Kidney (tissue), 14 donors: ENCODE measurements around the gene MRPL45. TPM values are rescaled to one million over a fixed set of nuclear protein-coding genes. Genes with fewer than 3 reads are reported as not detected.

Experiments used
- DNase-seq, 5 donors: peaks; one replicate each; pipeline ENCODE4 v3.0.0-alpha.2; 2013 to 2020
- FAIRE-seq: peaks from 2 replicates; lab custom pipeline; 2012; peaks lifted over from hg19 to GRCh38; lab: Jason Lieb, UNC
- H3K27ac ChIP-seq, 2 donors: one replicate each; pipeline ENCODE4 v1.7.0; 2013; ENCODE audit warnings: low read depth in 2 of 2, low read length in 2 of 2, inconsistent platforms in 1 of 2
- H3K27me3 ChIP-seq: one replicate; pipeline ENCODE4 v1.7.1; 2013; ENCODE audit warnings: low read length, inconsistent platforms; ENCODE audit not compliant: control insufficient read depth, insufficient read depth
- H3K36me3 ChIP-seq, 3 donors: one replicate each; pipeline versions ENCODE4 v1.7.0 to v1.7.1; 2013; ENCODE audit warnings: low read length in 3 of 3, control low read depth in 1 of 3, inconsistent platforms in 1 of 3; ENCODE audit not compliant: insufficient read depth in 3 of 3, control insufficient read depth in 2 of 3
- H3K4me1 ChIP-seq, 3 donors: one replicate each; pipeline versions ENCODE4 v1.7.0 to v1.7.1; 2013; ENCODE audit warnings: low read length in 3 of 3, inconsistent platforms in 1 of 3, low read depth in 1 of 3; ENCODE audit not compliant: control insufficient read depth in 2 of 3, insufficient read depth in 2 of 3
- H3K4me3 ChIP-seq, 3 donors: one replicate each; pipeline versions ENCODE4 v1.7.0 to v1.8.1; 2013; ENCODE audit warnings: low read length in 3 of 3, control low read depth in 1 of 3, inconsistent platforms in 1 of 3
- H3K9ac ChIP-seq, 3 donors: one replicate each; pipeline versions ENCODE4 v1.7.0 to v1.7.1; 2013; ENCODE audit warnings: low read length in 3 of 3, control low read depth in 1 of 3, inconsistent platforms in 1 of 3
- H3K9me3 ChIP-seq, 3 donors: one replicate each; pipeline versions ENCODE4 v1.7.0 to v1.7.1; 2013; ENCODE audit warnings: low read length in 3 of 3, control low read depth in 1 of 3, inconsistent platforms in 1 of 3; ENCODE audit not compliant: control insufficient read depth in 2 of 3, insufficient read depth in 1 of 3
- intact Hi-C: fragments of 100-400 bp; cut with DNase I; formaldehyde crosslinking; loops from one replicate; pipeline ENCODE4 v1.11.1; 2022
- polyA plus RNA-seq: library from polyadenylated mRNA; stranded (reverse); fragments of 350-450 nt; fragmentation: Illumina TruSeq; extraction: RNeasy Lipid Tissue Mini Kit (QIAGEN cat#74804); gene quantifications from one replicate; pipeline ENCODE4 v1.2.3, GENCODE V29; 2014; ENCODE audit warnings: low read depth, low replicate concordance; ENCODE audit not compliant: insufficient read depth
- total RNA-seq: library from RNA; stranded (reverse); fragmentation: NEBNext Ultra II Directional; extraction: Animal tissue kit (Norgen Biotek cat#: 25700); gene quantifications from one replicate; pipeline ENCODE4 v1.2.1, GENCODE V29; 2021
- TF ChIP-seq, protein P1 (sequence below): IDR thresholded peaks from 3 replicates; pipeline ENCODE4 v1.5.1; 2012; ENCODE audit warnings: mild to moderate bottlenecking, moderate library complexity, borderline replicate concordance; ENCODE audit not compliant: insufficient read depth; ENCODE audit errors: extremely low read depth
- donor health status: control.
- donor health status: control.
- donor health status: control.
- donor health status: control.
- donor health status: control.
- donor health status: DM: yes; HTN: yes; CAD: no.
- donor health status: Normal renal cell carcinoma (clear cell type).

The MRPL45 gene
- total and polyA plus RNA-seq, 2 donors from 2014 or later = 28.0 to 45.9 TPM

- Histone ChIP-seq H3K27me3 (no peaks in the 10 kb centered on the region), H3K36me3 (no peaks in the 10 kb centered on the region), H3K9me3 (no peaks in the 10 kb centered on the region), H3K27ac (no peak overlapping the region), H3K9ac (no peak overlapping the region), H3K4me1 (no peaks in the 10 kb centered on the region), H3K4me3 (no peak overlapping the region)
- DNase-seq = no peak
- no peak for FAIRE-seq
- intact Hi-C loops = no loop called here
- TF ChIP-seq, protein P1, sequence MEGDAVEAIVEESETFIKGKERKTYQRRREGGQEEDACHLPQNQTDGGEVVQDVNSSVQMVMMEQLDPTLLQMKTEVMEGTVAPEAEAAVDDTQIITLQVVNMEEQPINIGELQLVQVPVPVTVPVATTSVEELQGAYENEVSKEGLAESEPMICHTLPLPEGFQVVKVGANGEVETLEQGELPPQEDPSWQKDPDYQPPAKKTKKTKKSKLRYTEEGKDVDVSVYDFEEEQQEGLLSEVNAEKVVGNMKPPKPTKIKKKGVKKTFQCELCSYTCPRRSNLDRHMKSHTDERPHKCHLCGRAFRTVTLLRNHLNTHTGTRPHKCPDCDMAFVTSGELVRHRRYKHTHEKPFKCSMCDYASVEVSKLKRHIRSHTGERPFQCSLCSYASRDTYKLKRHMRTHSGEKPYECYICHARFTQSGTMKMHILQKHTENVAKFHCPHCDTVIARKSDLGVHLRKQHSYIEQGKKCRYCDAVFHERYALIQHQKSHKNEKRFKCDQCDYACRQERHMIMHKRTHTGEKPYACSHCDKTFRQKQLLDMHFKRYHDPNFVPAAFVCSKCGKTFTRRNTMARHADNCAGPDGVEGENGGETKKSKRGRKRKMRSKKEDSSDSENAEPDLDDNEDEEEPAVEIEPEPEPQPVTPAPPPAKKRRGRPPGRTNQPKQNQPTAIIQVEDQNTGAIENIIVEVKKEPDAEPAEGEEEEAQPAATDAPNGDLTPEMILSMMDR = no peak
Measured at GRCh38 chr17:38338053-38338452, 41.1 kb downstream of the MRPL45 start.

DNA sequence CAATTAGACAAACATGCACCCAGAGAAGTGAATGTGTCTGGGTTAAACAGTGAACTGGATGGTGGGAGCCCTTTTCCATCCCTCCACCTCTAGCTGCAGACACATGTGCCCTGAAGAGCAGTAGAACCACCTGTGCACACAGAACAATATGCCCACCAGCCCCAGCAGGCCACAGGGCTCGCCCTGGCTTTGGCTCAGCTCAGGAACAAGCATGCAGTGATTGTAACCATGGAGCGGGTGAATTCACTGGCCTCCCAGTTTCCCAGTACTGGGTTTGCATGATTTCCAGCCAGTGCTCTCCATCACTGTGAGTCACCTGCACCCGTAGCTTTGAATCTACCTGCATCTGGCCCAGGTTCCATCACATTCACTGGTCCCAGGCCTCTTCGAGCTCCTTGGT is 41.6 kb downstream of the MRPL45 start:
- Histone ChIP-seq H3K36me3 (no peaks in the 10 kb centered on the region), H3K27me3 (no peaks in the 10 kb centered on the region), H3K27ac (no peak overlapping the region), H3K4me1 (no peaks in the 10 kb centered on the region), H3K9ac (no peak overlapping the region), H3K4me3 (no peak overlapping the region), H3K9me3 (no peaks in the 10 kb centered on the region)
- DNase-seq (no peak), FAIRE-seq (no peak)
- intact Hi-C loops = no loop called here
- TF ChIP-seq, protein P1 = no peak

DNA sequence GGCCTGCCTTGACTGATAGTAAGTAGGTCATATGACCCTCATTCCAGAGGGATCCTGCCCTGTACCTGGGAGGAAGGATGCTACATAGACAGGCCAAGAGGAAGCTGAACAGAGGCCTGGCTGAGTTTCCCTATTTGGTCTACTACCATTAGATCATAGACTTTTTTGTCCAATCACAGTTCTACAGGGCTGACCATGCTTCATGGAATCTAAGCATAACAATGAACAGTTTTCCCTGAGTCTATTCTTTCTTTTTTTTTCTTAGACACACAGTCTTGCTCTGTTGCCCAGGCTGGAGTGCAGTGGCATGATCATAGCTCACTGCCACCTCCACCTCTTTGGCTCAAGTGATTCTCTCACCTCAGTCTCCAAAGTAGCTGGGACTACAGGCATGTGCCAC is 42.9 kb downstream of the MRPL45 start:
- Histone ChIP-seq H3K4me3 (no peak overlapping the region), H3K27me3 (no peaks in the 10 kb centered on the region), H3K9me3 (no peaks in the 10 kb centered on the region), H3K27ac (no peak overlapping the region), H3K9ac (no peak overlapping the region), H3K4me1 (no peaks in the 10 kb centered on the region), H3K36me3 (no peaks in the 10 kb centered on the region)
- intact Hi-C loops = loop anchor here (5.0 kb wide), 1 partner anchor 72 kb away; no protein-coding TSS in a partner anchor
- no peak for DNase-seq
- TF ChIP-seq, protein P1 = no peak
- no peak for FAIRE-seq
